Subcutaneous adipose tissue (tissue), 4 donors: ENCODE results near the gene PHACTR2. TPM values are rescaled to one million over a fixed set of nuclear protein-coding genes. Genes with fewer than 3 reads are reported as not detected.

Experiments
- CTCF ChIP-seq: fragments of 450-650 bp; IDR thresholded peaks from one replicate; pipeline ENCODE4 v1.5.1; 2016; ENCODE audit warnings: low read depth, mild to moderate bottlenecking, control low read depth, antibody characterized with exemption, moderate library complexity
- total RNA-seq, 4 donors: library from RNA; depleted of rRNA; stranded (reverse); fragments of >200 nt; gene quantifications; one replicate each; pipeline ENCODE4 v1.1.0, GENCODE V29; 2016

PHACTR2 gene
- total RNA-seq, 4 donors from 2014 or later: 45.1 to 73.2 (median 52.8) TPM

- no peak for TF ChIP-seq CTCF
Measured at GRCh38 chr6:143705569-143705968, 27.8 kb downstream of the PHACTR2 start.

DNA sequence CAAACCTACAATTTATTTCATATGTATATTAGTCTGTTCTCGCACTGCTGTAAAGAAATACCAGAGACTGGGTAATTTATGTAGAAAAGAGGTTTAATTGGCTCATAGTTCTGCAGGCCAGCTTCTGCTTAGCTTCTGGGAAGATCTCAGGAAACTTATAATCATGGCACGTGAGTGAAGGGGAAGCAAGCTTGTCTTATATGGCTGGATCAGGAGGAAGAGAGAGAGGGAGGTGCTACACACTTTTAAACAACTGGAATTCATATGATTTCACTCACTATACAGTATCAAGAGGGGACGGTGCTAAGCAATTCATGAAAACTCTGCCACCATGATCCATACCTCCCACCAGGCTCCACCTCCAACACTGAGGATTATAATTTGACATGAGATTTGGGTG is 29.9 kb downstream of the PHACTR2 start:
- TF ChIP-seq CTCF: no peak

DNA sequence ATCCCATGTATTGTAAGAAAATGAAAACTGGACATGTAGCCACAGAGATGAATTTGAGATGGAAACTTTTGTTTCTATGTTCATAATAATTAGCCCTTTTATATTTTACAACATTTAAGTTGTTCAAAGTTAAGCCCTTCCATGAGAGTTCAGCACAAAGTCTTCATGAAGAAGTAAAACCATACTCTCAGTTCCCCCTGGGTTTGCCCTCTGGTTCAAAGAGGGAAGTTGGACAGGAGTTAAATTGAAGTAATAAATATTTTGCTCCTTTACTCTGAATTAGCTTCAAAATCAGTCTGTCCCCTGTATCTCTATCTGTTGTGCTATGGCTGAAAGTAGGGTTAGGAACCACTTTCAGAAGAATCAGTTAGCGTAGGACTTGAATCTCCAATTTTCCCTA is 31.1 kb downstream of the PHACTR2 start:
- no peak for TF ChIP-seq CTCF

GRCh38 chr6:143711714-143712113 is 33.9 kb downstream of the PHACTR2 start:
- no peak for TF ChIP-seq CTCF

GRCh38 chr6:143718472-143718871 is 40.7 kb downstream of the PHACTR2 start:
- TF ChIP-seq CTCF: no peak

- no peak for TF ChIP-seq CTCF
Measured at GRCh38 chr6:143721642-143722041, 43.9 kb downstream of the PHACTR2 start.

- no peak for TF ChIP-seq CTCF
Measured at GRCh38 chr6:143724876-143725275, 47.1 kb downstream of the PHACTR2 start.
